ENCODE results near the gene MARCHF10. TPM values are rescaled to one million over a fixed set of nuclear protein-coding genes. Genes with fewer than 3 reads are reported as not detected.

Gene MARCHF10
- total RNA-seq, 1 donor from 2014 or later: not detected

DNA sequence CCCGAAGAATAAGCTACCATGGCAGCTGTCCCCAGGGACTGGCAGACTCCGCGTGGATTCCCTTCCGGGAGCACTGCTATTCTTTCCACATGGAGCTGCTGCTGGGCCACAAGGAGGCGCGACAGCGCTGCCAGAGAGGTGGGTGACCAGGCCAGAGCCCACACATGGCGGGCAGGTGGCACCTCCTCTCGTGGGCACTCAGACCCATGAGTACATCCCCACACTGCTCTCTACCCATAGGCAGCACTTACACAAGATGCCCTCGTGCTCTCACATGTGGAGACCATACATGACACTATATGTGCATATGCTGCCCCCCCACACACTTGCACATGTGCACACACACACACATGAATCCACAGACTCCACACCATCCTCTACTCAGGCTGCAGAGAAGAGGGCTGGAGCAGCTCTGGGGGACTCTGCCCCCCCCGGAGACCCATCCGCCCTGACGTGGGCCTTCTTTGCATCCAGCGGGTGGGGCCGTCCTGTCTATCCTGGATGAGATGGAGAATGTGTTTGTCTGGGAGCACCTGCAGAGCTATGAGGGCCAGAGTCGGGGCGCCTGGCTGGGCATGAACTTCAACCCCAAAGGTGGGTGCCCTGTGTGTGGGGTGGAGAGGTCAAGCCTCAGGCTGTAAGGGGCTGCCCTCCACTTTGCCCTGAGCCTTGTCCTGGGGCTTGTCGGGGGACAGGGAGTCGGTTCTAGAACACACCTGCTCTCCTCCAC is 117.8 kb downstream of the MARCHF10 start:
- intact Hi-C loops (cut with DNase I): no loop called here
- DNase-seq (ENCODE audit: low spot score): no peak

GRCh38 chr17:62689441-62690167 is 118.5 kb downstream of the MARCHF10 start:
- intact Hi-C loops (cut with DNase I): no loop called here
- DNase-seq (ENCODE audit: low spot score): no peak

DNA sequence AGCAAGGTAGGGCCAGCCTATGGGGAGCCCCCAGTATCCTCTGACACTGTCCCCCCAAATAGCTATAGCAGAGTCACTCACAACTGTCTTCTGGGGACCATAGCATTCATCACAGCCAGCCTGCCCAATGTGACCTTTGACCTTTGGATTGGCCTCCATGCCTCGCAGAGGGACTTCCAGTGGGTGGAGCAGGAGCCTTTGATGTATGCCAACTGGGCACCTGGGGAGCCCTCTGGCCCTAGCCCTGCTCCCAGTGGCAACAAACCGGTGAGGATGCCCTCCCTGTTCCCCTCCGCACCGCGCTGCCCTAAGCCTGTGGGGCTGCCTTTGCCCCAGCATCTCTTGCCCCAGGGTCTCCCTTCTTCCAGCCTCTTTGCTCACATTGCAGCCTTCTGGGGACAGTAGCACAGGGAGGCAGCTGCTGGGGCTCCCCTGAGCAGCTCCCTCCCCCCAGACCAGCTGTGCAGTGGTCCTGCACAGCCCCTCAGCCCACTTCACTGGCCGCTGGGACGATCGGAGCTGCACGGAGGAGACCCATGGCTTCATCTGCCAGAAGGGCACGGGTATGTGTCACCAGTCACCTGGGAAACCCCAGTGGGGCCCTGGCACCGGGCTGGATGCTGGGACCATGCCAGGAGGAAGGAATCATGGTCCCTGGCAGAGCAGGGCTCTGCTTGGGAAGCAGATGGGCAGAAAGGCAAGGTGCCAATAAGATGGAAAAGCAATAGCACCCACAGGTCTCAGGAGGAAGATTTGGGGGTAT is 119.5 kb downstream of the MARCHF10 start:
- no peak for DNase-seq (ENCODE audit: low spot score)
- intact Hi-C loops (cut with DNase I): no loop called here

GRCh38 chr17:62687997-62688396 is 120.1 kb downstream of the MARCHF10 start:
- DNase-seq (ENCODE audit: low spot score): no peak
- intact Hi-C loops (cut with DNase I): no loop called here

GRCh38 chr17:62684179-62684578 is 123.9 kb downstream of the MARCHF10 start:
- intact Hi-C loops (cut with DNase I): no loop called here
- no peak for DNase-seq (ENCODE audit: low spot score)

DNA sequence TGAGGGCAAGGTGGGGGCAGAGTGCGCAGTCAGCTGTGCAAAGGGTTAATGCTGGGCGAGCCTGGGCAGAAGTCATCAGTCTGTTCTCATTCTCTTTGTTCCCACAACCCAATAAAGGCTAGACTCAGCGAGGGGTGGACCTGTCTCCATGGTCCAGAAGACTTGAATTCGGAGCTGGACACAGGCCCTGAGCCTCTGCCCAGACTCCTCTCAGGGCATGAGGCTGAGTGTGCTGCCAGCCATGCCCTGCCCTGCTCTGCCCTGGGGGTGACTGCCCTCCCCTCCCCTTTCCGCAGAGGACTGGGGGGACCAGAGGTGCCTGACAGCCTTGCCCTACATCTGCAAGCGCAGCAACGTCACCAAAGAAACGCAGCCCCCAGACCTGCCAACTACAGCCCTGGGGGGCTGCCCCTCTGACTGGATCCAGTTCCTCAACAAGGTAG is 126.2 kb downstream of the MARCHF10 start:
- intact Hi-C loops (cut with DNase I): no loop called here
- no peak for DNase-seq (ENCODE audit: low spot score)

DNA sequence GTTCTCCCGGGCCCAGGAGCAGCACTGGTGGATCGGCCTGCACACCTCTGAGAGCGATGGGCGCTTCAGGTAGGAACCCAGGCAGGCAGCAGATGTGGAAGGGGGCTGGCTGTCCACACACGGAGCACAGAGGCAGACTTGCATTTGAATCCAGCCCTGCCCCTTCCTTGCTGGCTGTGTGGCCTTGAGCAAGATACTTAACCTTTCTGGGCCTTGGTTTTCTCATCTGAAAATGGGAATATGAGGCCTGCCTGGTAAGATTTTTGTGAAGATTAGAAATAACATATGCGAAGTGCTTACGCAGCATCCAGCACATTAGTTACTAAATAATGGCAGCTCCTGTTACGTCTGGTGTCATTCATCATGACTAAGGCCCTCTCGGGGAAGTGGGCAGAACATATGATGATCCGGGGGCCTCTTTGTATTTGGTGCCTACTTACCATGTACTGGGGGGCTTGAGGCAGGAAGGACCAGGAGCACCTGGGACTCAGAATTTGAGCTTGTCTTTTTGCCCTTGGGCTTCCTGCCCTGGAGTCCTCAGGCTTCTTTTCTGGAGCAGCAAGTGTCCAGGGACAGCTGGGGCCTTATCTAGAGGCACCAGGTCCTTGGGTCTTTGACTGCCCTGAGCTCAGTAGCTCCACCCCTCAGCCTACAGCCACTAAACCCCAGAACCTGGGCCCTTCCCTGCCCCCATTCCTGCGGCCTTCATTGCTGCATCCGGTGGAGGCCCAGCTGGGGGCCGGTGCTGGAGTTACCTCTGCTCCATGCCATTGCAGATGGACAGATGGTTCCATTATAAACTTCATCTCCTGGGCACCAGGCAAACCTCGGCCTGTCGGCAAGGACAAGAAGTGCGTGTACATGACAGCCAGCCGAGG is 126.8 kb downstream of the MARCHF10 start:
- intact Hi-C loops (cut with DNase I): no loop called here
- DNase-seq (ENCODE audit: low spot score): no peak

- intact Hi-C loops (cut with DNase I): no loop called here
- no peak for DNase-seq (ENCODE audit: low spot score)
These were observed 127.5 kb downstream of the MARCHF10 start for GRCh38 chr17:62680541-62681052.

DNA sequence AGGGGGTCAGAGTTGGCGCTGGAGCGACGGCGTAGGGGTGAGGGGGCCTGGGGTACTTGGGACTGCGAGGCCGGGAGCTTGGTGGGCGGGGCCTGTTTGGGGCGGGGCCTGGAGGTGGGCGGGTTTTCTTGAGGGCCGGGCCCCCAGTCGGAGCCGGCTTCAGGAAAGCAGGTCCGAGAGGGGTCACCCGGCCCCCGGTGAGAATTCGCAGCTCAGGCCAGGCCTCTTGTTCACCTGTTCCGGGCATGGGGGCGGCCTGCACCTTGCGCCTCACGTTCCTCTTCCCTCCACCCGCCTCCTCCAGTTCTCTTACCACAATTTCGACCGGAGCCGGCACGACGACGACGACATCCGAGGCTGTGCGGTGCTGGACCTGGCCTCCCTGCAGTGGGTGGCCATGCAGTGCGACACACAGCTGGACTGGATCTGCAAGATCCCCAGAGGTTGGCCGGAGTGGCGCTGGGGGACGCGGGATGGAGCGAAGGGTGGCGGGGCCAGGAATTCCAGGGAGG is 128.2 kb downstream of the MARCHF10 start:
- intact Hi-C loops (cut with DNase I): no loop called here
- DNase-seq (ENCODE audit: low spot score): no peak

DNA sequence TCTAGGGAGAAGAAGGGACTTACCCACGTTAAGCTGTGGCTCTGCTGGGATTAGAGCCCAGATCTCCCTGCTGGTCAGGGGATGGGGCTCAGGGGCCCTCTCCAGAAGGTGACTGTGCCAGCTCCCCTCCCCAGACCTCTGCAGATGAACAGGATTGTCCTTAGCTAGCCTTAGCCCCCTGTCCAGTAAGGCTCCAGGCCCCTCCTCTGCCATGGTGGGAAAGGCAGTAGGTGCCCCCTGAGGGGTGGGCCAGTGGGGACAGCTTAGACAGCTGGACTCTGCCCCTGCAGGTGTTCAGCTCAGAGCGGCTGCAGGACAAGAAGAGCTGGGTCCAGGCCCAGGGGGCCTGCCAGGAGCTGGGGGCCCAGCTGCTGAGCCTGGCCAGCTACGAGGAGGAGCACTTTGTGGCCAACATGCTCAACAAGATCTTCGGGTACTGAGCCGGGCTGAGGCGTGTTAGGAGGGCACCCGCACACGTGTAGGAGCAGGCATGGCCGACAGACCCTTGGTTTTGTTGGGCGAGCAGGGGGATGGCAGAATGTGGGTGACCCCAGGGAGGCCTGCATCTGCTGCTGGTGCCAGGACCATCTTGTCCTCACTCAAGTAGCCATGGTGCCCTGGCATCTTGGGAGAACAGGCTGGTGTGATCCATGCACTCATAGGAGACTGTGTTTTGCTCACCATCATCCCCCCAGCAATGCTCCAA is 129.7 kb downstream of the MARCHF10 start:
- intact Hi-C loops (cut with DNase I): no loop called here
- no peak for DNase-seq (ENCODE audit: low spot score)

- no peak for DNase-seq (ENCODE audit: low spot score)
- intact Hi-C loops (cut with DNase I): no loop called here
These were observed 131.0 kb downstream of the MARCHF10 start for GRCh38 chr17:62676952-62677596.

GRCh38 chr17:62676231-62676943 is 131.7 kb downstream of the MARCHF10 start:
- intact Hi-C loops (cut with DNase I): no loop called here
- no peak for DNase-seq (ENCODE audit: low spot score)

- intact Hi-C loops (cut with DNase I): no loop called here
- no peak for DNase-seq (ENCODE audit: low spot score)
These were observed 132.4 kb downstream of the MARCHF10 start for GRCh38 chr17:62675701-62676100.

GRCh38 chr17:62675260-62675659 is 132.9 kb downstream of the MARCHF10 start:
- intact Hi-C loops (cut with DNase I): no loop called here
- no peak for DNase-seq (ENCODE audit: low spot score)

- DNase-seq (ENCODE audit: low spot score): no peak
- intact Hi-C loops (cut with DNase I): loop anchor here (5.0 kb wide), 1 partner anchor 732 kb away; no protein-coding TSS in a partner anchor
These were observed 133.3 kb downstream of the MARCHF10 start for GRCh38 chr17:62674841-62675240.

GRCh38 chr17:62674363-62674739 is 133.8 kb downstream of the MARCHF10 start:
- no peak for DNase-seq (ENCODE audit: low spot score)
- intact Hi-C loops (cut with DNase I): loop anchor here (5.0 kb wide), 1 partner anchor 733 kb away; no protein-coding TSS in a partner anchor
